HG03520 (cell line): ENCODE data around the gene THADA.
"Not testable (repeated sequence)": the region's sequence is repeated elsewhere in the genome, so short reads cannot be mapped to it uniquely, and the experiment has no call there.

Source experiments
- ATAC-seq: cut with Tn5 transposase; IDR thresholded peaks from one replicate; pipeline ENCODE4 v1.9.1; 2021; ENCODE audit warnings: mild to moderate bottlenecking, moderate library complexity; ENCODE audit not compliant: unreplicated experiment

THADA gene

DNA sequence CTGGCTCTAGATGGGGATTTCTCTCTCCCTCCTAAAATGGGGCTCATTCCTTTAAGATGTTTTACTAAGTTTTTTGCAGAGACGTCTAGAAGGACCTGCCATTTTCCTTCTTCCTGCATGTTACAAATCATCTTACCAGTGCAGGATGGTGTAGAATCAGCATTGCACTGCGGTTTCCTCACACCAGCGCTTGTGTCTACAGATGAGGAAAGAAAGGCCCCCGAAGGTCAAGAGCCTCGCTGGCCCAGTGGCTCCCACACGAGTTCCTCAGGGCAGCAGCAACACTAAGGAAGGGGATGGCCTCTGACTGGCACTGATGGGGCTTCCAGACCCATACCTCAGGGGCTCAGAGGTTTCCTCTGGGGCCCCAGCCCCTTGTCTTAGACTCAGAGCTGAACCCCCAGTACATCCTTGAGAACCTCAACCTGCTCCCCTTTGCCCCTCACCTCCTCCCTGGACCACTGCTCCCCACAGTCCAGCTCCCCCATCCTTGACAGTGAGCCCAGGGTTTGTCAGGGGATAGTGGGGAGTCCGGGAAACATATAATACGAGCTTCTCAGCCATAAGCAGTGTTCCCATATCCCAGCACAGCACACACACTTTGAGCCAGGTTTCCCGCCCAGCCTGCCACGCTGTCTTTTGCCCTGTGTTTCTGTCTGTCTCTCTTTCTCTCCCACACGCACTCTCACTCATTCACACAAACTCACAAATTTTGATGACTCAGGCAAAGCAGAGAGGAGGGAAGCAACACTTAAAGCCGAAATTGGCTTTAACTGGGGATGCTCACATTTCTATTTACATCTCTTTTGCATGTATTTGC, 398.9 kb downstream of the THADA start:
- no peak for ATAC-seq

DNA sequence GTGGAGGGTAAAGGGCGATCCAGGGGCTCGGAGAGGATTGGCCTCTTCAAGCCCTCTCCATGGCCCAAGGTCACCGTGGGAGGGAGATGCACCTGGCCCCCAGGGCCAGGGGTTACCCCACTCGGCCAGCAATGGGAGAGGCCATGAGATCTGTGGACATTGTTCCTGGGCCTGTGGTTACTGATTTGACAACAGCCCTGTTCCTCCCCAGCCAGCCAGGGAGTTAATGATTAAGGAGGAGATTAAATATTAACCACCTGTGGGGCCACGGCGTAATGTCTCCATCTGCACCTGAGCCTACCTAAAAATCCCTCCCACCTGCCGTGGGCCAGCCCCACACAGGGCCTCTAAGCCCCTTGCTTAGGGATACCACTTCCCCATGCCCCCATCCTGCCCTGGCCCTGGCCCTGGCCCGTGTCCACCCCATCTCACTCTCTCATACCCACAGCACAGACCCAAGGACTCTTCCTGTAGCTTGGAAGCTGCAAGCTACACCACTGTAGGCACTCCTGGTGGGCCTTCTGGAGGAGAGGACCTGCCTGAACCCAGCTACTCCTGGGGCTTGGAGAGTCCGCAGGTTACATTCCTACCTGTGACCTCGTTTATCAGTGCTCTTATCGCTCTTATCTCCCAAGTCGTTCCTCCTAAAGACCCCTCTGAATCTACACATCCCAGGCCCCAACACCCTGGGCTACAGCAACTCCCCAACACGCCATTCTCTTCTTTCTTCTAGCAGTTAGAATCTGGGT, 401.5 kb downstream of the THADA start:
- ATAC-seq = no peak

DNA sequence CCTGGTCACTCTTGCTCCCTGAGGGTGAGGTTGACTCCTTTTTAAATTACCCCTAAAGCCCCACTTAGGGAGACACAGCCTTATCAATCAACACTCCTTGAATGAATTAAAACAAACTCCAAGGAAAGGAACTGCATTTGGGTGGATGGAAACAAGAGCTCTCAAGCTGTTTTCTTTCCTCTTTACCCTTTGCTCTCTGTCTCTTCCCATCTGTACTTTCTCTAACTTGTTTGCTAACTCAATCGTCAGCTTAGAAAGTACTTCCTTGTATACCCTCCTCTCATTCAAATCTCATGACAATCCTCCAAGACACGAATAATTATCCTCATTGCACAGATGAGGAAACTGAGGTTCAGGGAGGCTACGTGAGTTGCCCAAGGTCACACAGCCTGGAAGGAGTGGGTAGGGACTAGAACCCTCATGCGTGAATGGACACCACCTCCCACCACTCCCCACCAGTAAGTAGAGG, 402.2 kb downstream of the THADA start:
- no peak for ATAC-seq

DNA sequence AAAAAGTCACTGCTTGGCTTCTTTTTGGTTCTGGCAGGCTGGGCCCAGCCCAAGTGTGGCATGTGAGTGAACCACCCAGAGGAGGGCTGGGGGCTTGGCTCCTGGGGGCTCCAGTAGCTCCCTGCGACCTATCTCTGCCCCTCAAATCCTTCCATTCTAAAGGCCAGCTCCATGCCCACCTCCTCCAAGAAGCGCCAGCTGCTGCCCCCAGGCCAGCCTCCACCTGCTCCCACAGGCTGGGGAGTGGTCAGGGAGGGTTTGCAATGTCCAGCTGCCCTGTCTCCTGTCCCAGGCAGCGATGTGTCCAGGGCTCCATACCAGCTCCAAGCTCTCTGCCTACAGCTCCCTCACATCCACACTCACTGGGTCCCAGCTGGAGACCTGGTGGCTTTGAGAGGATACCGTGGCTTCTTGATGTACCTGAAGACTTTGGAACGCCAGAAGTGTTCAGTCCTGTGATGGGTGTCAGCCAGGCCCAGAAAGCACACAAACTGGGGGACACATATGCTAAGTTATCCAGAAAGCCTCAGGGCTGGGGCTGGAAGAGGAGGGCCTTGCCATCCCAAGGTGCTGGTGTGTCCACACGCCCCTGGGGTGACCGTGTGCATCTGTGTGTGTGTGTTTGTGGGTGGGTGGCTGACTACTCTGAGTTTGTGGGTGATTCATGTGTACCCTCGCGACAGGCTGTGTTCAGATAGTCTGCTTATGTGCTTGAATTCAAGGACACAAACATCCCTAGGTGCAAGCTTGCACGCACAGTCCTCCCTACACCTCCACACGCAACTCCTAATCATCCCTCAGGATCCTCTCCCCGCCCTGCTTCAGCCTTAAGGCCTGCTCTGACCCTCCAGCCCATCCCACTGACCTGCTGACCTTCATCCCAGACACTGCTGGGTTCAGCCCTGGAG, 402.8 kb downstream of the THADA start:
- no peak for ATAC-seq

DNA sequence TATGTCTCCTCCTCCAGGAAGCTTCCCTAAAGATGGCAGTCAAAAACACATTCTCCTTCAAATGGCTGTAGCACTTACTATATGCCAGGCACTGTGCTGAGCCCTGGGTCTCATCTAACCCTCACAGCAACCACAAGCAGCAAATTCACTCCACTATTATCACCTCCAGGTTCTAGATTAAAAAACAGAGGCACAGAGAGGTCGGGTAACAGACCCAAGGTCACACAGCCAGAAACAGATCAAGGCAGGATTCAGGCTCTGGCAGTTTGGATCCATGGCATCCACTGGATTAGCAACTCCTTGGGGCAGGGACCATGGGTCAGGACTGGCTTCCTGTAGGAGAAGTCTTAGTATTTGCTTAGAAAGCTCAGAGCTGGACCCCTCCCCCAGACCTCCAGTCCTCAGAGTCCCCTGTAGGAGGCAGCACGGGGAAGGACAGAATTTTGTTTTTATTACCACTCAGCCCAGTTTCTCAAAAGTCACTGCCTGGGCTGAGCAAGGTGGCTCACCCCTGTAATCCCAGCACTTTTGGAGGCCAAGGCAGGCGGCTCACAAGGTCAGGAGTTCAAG, 403.8 kb downstream of the THADA start:
- ATAC-seq = no peak

DNA sequence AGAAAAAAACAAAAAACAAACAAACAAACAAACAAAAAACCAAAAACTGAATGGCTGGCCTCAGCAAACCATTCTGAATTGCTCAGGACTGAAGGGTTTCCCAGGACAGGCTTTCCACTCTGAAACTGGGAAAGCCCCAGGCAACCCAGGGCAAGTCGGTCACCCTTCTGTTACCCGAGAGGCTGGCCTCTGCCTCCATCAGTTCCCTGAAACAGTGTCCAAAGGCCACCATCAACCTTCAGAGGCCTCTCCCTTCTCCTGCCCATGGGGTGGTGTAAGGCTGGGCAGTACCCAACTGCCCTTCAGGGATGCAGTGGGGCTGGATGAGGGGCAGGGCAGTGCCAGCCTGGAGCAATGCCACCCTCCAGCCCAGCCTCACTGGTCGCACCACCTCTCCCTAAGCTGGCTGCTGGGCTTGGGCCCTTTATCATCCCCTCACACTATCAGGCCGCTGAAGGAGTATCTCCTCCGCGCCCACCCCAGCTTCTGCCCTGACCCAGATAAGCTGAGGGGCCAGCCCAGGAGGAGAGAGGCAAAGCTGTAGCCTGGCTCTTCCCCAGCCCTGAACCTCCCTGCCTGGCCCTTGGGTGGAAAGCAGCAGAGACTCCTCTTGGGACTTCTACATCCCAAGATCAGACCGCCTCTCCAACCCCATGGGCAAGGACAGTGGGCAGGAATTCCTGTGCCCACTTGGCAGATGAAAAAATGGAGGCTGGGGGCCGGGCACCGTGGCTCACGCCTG, 405.4 kb downstream of the THADA start:
- no peak for ATAC-seq

DNA sequence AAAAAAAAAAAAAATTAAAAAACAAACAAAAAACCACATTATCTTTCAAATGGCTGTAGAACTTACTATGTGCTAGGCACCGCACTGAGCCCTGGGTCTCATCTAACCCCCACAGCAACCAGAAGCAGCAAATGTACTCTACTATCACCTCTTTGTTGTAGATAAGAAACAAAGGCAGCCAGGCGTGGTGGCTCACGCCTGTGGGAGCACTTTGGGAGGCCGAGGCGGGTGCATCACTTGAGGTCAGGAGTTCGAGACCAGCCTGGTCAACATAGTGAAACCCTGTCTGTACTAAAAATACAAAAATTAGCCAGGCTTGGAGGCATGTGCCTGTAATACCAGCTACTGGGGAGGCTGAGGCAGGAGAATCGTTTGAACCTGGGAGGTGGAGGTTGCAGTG, 406.0 kb downstream of the THADA start:
- ATAC-seq = not testable (repeated sequence)

DNA sequence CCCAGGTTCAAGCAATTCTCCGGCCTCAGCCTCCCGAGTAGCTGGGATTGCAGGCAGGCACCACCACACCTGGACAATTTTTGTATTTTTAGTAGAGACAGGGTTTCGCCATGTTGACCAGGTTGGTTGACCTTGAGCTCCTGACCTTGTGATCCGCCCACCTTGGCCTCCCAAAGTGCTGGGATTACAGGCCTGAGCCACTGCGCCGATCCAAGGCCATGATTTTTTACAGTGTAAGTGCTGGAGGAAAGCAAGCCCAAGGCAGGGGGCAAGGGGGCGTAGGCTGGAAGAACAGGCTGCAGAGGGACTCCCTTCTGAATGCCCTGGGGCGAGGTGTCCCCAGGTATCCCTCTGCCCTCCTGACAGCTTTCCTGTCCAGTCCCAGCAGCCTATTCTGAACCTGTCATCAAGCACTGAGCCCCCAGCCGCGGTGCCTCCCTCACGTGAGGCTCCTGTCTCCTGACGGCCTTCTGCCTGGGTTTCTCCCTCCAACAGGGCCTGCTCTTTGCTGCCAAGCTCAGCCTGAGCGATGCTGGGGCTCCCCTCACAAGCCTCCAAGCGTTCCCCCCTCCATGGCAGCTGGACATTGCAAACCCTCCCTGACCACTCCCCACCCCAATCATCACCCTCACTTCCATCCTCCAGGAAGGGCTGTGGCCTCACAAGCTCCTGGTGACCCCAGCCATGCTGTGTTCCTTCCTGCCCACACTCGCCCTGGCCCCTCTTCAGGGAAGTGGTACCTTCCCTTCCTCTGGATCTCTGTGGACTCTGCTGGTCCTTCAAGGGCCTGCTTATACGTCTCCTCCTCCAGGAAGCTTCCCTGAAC, 407.1 kb downstream of the THADA start:
- no peak for ATAC-seq

DNA sequence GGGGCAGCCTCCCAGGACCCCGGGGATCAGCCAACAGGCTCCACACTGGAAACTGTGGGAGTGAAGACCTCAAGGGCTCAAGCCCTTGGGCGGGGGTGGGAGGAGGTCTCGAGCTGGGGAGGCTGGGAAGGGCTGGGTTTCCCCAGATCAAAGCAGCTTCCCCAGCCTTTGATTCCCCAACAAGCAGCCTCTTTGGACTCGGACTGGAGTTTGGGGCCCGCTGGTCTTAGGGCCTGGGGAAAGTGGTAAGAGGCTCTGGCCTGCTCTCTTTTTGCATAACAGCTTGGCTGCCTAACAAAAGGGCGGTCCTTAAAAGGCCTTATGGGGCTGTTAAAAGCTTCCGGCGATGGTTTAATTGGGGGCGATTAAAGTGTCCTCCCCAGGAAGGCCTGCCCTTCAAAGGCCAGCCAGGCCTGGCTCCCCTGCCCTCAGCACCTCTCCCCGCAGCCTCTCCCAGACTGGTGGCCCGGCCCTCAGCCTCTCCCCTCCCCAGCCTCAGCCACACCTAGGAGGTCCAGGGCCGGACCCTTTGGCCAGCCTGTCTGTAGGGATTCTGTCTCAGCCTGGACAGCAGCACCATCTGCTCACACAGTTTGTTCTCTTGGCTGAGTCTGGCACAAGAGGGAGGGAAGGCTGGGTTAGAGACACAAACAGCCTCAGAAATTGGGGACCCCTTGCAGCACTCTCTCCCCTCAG, 409.0 kb downstream of the THADA start:
- no peak for ATAC-seq

DNA sequence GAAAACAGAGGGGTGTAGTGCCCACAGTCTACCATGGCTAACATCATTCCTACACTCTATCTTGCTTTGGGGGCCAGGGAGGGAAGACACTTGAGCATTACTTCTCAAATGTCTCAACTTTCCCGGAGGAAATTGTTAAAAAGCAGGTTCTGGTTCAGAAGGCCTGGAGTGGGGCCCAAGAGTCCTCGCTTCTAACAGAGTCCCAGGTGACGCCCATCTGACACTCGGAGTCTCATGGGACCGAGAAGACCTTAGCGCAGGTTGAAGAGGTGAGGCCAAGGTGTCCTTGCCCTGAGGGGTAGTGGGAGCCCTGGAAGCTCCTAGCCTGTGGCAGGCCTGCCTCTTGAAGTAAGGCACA, 409.5 kb downstream of the THADA start:
- ATAC-seq = no peak

DNA sequence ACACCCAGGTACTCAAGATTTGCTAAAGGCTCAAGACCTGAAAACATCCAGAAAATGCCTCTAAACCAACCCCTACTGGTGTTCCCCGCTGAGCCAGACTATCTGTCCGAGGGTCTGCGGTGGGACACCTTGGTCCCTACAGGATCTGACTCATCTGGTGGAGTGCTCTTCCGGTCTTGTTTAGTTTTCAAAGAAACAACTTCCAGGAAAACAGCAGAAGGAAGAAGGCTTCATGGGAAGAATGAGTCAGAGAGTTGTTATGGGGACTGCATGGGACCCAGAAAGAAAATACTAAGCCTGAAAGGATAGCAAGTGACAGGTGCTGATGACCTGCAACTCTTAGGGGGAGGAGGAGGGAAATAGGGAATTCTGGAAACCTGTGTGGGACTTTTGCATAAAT, 410.7 kb downstream of the THADA start:
- ATAC-seq = no peak

DNA sequence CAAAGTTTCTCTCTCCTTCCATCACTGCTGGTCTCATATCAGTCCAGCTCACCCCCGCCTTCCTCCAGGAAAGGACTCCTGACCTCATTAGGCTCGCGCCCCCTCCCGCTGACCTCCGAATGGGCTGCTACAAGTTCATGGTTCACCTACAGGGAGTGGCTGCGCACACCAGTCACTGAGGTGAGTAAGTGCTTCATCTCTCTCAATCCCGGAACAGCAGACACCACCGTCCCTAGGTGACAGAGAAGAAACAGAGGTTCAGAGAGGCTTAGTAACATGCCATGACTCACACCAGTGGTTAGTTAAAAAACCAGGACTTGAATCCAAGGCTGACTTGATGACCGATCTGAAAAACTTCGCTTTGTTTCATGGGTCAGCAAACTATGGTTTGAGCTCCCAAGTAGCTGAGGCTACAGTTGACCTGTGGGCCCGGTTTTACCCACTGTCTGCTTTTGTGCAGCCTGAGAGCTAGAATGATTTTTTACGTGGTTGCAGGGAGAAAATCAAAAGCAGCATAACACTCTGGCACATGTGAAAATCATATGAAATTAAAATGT, 411.4 kb downstream of the THADA start:
- ATAC-seq = no peak

DNA sequence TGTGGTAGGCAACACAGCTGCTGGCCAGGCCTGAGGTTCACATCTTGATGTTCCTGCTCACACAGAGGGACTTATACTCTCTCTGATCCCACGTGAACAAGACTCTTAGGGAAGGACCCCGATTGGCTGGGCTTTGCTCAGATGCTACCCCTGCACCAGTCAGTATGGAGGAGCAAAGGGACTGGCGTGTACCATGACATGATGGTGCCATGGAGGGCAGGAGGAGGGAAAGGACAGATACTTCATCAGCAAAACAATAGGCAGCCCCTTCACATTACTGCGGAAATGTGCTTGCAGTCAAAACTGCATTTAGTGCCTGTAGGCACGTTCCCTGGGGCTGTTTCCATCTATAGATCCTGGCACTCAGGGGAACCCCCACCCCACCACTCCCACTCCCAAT, 412.1 kb downstream of the THADA start:
- no peak for ATAC-seq

DNA sequence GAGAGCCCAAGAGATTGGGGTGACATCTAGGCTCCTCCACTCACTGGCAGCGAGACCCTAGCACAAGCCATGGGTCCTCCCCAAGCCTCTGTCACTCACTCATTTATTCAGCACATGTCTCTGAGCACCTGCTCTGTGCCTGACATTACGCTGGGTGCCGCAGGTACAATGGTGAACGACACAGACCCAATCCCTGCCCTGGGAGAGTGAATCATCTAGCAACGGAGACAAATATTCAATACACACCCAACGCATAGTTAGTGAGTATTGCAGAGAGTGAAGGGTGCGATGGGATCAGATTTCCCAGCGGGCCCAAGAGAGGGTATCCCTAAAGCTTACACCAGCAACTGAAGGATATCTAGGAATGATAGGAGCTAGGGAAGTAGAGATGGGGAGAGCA, 414.9 kb downstream of the THADA start:
- ATAC-seq = no peak
